HG03103 (cell line): ENCODE data around the gene ZBTB44.
A peak's percentile ranks its signal among the peaks of the same experiment; 100 is the strongest.
"Not testable (repeated sequence)": the region's sequence is repeated elsewhere in the genome, so short reads cannot be mapped to it uniquely, and the experiment has no call there.

Source experiments
- ATAC-seq: cut with Tn5 transposase; IDR thresholded peaks from one replicate; pipeline ENCODE4 v1.9.1; 2021; ENCODE audit warnings: low read depth; ENCODE audit not compliant: unreplicated experiment

Gene ZBTB44

GRCh38 chr11:130202009-130202817, 112.5 kb downstream of the ZBTB44 start:
- no peak for ATAC-seq

GRCh38 chr11:130201026-130201425, 113.7 kb downstream of the ZBTB44 start:
- no peak for ATAC-seq

GRCh38 chr11:130199792-130200191, 114.9 kb downstream of the ZBTB44 start:
- no peak for ATAC-seq

- no peak for ATAC-seq
Measured at GRCh38 chr11:130198964-130199363, 115.8 kb downstream of the ZBTB44 start.

- no peak for ATAC-seq
Measured at GRCh38 chr11:130198292-130198691, 116.4 kb downstream of the ZBTB44 start.

GRCh38 chr11:130197386-130198035, 117.2 kb downstream of the ZBTB44 start:
- no peak for ATAC-seq

- ATAC-seq, result no peak
Measured at GRCh38 chr11:130194241-130195023, 120.3 kb downstream of the ZBTB44 start.

- ATAC-seq, result not testable (repeated sequence)
Measured at GRCh38 chr11:130193551-130193950, 121.2 kb downstream of the ZBTB44 start.

GRCh38 chr11:130192845-130193267, 121.9 kb downstream of the ZBTB44 start:
- ATAC-seq, result no peak

- ATAC-seq, result no peak
Measured at GRCh38 chr11:130191896-130192295, 122.8 kb downstream of the ZBTB44 start.

- ATAC-seq, result no peak
Measured at GRCh38 chr11:130190371-130190881, 124.3 kb downstream of the ZBTB44 start.

- no peak for ATAC-seq
Measured at GRCh38 chr11:130189492-130190210, 125.1 kb downstream of the ZBTB44 start.

GRCh38 chr11:130188585-130189347, 126.0 kb downstream of the ZBTB44 start:
- ATAC-seq, result no peak

- no peak for ATAC-seq
Measured at GRCh38 chr11:130188047-130188446, 126.7 kb downstream of the ZBTB44 start.

- ATAC-seq, result no peak
Measured at GRCh38 chr11:130187096-130187495, 127.6 kb downstream of the ZBTB44 start.

- no peak for ATAC-seq
Measured at GRCh38 chr11:130183878-130184610, 130.7 kb downstream of the ZBTB44 start.

- peak; percentile 54 for ATAC-seq
Measured at GRCh38 chr11:130181295-130182272, 133.1 kb downstream of the ZBTB44 start.

- no peak for ATAC-seq
Measured at GRCh38 chr11:130180896-130181294, 133.8 kb downstream of the ZBTB44 start.
